Dendritic cell treated with granulocyte-macrophage colony-stimulating factor and Interleukin-4, amounts not matched to agents 40 ng/mL and 50 ng/mL, for 4 days (primary cell): Measurements from ENCODE around the gene CLEC3B.
"Not testable (repeated sequence)": the region's sequence is repeated elsewhere in the genome, so short reads cannot be mapped to it uniquely, and the experiment has no call there.

Source experiments
- H3K27ac Mint-ChIP-seq: one replicate; pipeline ENCODE4 v1.8.0; 2022; ENCODE audit warnings: mild to moderate bottlenecking, mixed read lengths
- H3K27me3 Mint-ChIP-seq: one replicate; pipeline ENCODE4 v1.8.0; 2022; ENCODE audit warnings: mild to moderate bottlenecking, mixed read lengths
- H3K36me3 Mint-ChIP-seq: one replicate; pipeline ENCODE4 v1.8.0; 2022; ENCODE audit warnings: low read depth, mixed read lengths
- H3K4me1 Mint-ChIP-seq: one replicate; pipeline ENCODE4 v1.8.0; 2022; ENCODE audit warnings: low read depth, mixed read lengths
- H3K4me3 Mint-ChIP-seq: one replicate; pipeline ENCODE4 v1.8.0; 2022; ENCODE audit warnings: mild to moderate bottlenecking, moderate library complexity, mixed read lengths
- H3K9me3 Mint-ChIP-seq: one replicate; pipeline ENCODE4 v1.8.0; 2022; ENCODE audit warnings: mixed read lengths
- intact Hi-C: fragments of 100-400 bp; cut with micrococcal nuclease; formaldehyde crosslinking; loops from one replicate; pipeline ENCODE4 v1.15.0; 2022

CLEC3B gene, protein sequence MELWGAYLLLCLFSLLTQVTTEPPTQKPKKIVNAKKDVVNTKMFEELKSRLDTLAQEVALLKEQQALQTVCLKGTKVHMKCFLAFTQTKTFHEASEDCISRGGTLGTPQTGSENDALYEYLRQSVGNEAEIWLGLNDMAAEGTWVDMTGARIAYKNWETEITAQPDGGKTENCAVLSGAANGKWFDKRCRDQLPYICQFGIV

DNA sequence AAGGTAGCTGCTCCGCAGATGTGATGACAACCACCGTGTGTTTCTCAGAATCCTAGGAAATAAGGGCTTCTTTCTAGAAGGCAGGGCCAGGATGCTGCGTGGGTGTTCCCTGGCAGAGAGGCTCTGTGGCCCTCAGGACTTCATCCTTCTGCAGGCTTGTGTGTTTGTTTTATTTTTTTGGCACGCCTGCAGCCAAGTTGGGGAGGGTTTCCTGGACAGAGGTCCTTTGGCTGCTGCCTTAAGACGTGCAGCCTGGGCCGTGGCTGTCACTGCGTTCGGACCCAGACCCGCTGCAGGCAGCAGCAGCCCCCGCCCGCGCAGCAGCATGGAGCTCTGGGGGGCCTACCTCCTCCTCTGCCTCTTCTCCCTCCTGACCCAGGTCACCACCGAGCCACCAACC lies at the start of gene CLEC3B:
Gene CLEC3B, plus strand, starts transcription at position 266 of the 400 bp plus-strand sequence. Its CDS starts 60 bp downstream, at position 326.
- Mint-ChIP-seq H3K4me3 (no peak within 1 kb of the TSS), H3K4me1 (peaks cover 57% of the 10 kb centered on the region), H3K9me3 (no peaks in the 10 kb centered on the region), H3K27ac (peak within 1 kb of the TSS; percentile 86), H3K36me3 (no peaks in the 10 kb centered on the region), H3K27me3 (peaks cover 9% of the 10 kb centered on the region)
- intact Hi-C loops: no loop called here

DNA sequence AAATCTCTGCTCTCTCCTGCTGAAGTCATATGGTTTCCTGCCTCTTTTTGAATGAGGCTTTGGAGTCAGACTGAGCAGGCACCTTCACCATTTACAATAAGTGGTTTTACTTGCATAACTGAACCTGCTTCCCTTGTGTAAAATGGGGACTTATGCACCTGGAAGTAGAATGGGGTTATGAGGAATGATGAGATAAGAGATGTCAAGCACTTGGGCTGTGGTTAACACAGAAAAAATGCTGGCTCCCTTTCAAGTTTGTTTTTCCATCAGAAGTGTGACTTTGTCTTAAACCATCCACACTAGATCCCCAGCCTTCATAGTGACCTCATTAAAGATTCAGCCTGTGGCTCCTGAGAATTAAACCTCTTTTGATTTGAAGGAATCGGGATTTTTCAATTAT lies 44.9 kb upstream of the CLEC3B start:
- Mint-ChIP-seq H3K27me3 (no peaks in the 10 kb centered on the region), H3K4me3 (no peak overlapping the region), H3K4me1 (peaks cover 63% of the 10 kb centered on the region), H3K36me3 (peaks cover 19% of the 10 kb centered on the region), H3K27ac (no peak overlapping the region), H3K9me3 (no peaks in the 10 kb centered on the region)
- intact Hi-C loops: loop anchor here (5.0 kb wide), 1 partner anchor 449 kb away; no protein-coding TSS in a partner anchor

- intact Hi-C loops: loop anchor here (5.0 kb wide), 1 partner anchor 449 kb away; no protein-coding TSS in a partner anchor
- Mint-ChIP-seq H3K4me3 (no peak overlapping the region), H3K27me3 (no peaks in the 10 kb centered on the region), H3K36me3 (peaks cover 14% of the 10 kb centered on the region), H3K27ac (no peak overlapping the region), H3K9me3 (no peaks in the 10 kb centered on the region), H3K4me1 (peaks cover 58% of the 10 kb centered on the region)
Measured at GRCh38 chr3:44981751-44982150, 44.4 kb upstream of the CLEC3B start.

- no peak overlapping the region for H3K27ac Mint-ChIP-seq
- H3K4me1 Mint-ChIP-seq: peaks cover 54% of the 10 kb centered on the region
- no peaks in the 10 kb centered on the region for H3K9me3 Mint-ChIP-seq
- peaks cover 13% of the 10 kb centered on the region for H3K36me3 Mint-ChIP-seq
- no peaks in the 10 kb centered on the region for H3K27me3 Mint-ChIP-seq
- no peak overlapping the region for H3K4me3 Mint-ChIP-seq
- intact Hi-C loops: loop anchor here (5.0 kb wide), 1 partner anchor 451 kb away; no protein-coding TSS in a partner anchor
Measured at GRCh38 chr3:44982817-44983216, 43.3 kb upstream of the CLEC3B start.

DNA sequence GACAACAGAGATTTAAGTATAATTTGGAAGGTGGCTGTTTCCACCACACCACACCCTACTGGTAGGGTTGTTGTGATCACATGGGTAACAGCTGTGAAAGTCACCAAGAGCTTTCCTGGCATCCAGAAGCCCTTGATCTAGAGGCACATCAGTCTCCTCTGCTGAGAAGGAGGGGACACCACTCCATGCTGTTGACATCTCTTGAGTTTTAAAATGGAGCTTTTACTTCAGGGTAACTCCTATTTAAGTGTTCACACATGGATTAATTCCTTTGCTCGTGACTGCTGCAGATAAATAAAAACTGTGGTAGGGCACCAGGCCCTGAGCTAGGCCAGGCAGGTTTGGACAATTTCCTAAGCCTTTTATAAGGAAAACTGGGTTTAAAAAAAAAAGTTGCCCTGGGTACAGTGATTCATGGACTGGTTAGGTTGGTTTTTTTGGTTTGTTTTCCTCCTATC lies 42.6 kb upstream of the CLEC3B start:
- Mint-ChIP-seq H3K4me3 (no peak overlapping the region), H3K9me3 (no peaks in the 10 kb centered on the region), H3K27ac (no peak overlapping the region), H3K27me3 (no peaks in the 10 kb centered on the region), H3K36me3 (peaks cover 13% of the 10 kb centered on the region), H3K4me1 (peaks cover 53% of the 10 kb centered on the region)
- intact Hi-C loops: loop anchor here (5.0 kb wide), 1 partner anchor 451 kb away; no protein-coding TSS in a partner anchor

GRCh38 chr3:44984335-44984734 lies 41.8 kb upstream of the CLEC3B start:
- no peaks in the 10 kb centered on the region for H3K9me3 Mint-ChIP-seq
- no peak overlapping the region for H3K4me3 Mint-ChIP-seq
- H3K4me1 Mint-ChIP-seq: peaks cover 56% of the 10 kb centered on the region
- no peaks in the 10 kb centered on the region for H3K27me3 Mint-ChIP-seq
- intact Hi-C loops: loop anchor here (5.0 kb wide), 1 partner anchor 452 kb away; no protein-coding TSS in a partner anchor
- peaks cover 20% of the 10 kb centered on the region for H3K36me3 Mint-ChIP-seq
- no peak overlapping the region for H3K27ac Mint-ChIP-seq

DNA sequence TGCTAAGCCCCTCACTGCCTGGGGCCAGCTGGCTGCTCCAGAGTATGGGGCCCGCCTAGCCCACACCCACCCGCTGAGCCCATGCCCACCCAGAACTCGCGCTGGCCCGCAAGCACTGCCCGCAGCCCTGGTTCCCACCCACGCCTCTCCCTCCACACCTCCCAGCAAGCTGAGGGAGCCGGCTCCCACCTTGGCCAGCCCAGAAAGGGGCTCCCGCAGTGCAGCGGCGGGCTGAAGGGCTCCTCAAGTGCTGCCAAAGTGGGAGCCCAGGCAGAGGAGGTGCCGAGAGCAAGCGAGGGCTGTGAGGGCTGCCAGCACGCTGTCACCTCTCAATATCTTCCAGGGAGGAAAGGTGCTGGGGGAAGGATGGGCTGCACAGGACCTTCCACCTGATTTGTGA lies 39.8 kb upstream of the CLEC3B start:
- intact Hi-C loops, H3K4me3 Mint-ChIP-seq, H3K9me3 Mint-ChIP-seq, H3K27me3 Mint-ChIP-seq, H3K27ac Mint-ChIP-seq: not testable (repeated sequence)
- Mint-ChIP-seq H3K4me1 (peaks cover 52% of the 10 kb centered on the region), H3K36me3 (peaks cover 31% of the 10 kb centered on the region)

DNA sequence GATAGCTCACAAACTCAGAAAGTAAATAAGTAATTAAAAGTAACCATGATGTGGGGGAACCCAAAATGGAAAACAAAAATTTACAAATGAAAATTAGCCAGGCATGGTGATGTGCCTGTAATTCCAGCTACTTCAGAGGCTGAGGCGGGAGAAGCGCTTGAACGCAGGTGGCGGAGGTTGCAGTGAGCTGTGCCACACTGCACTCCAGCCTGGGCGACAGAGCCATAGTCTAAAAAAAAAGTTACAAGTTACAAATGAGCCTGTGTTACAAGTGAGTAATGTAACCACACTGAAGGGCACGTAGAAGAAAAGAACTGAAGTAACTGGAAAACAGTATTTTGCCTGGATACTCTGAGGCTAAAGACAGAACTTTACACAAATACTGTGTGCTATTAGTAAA lies 38.8 kb upstream of the CLEC3B start:
- intact Hi-C loops: no loop called here
- Mint-ChIP-seq H3K9me3 (no peaks in the 10 kb centered on the region), H3K36me3 (peaks cover 41% of the 10 kb centered on the region), H3K4me3 (no peak overlapping the region), H3K27me3 (no peaks in the 10 kb centered on the region), H3K27ac (no peak overlapping the region), H3K4me1 (peaks cover 44% of the 10 kb centered on the region)

GRCh38 chr3:44988073-44988472 lies 38.0 kb upstream of the CLEC3B start:
- Mint-ChIP-seq H3K36me3 (peaks cover 48% of the 10 kb centered on the region), H3K4me3 (no peak overlapping the region), H3K27me3 (no peaks in the 10 kb centered on the region), H3K27ac (no peak overlapping the region), H3K4me1 (peaks cover 44% of the 10 kb centered on the region), H3K9me3 (no peaks in the 10 kb centered on the region)
- intact Hi-C loops: no loop called here

DNA sequence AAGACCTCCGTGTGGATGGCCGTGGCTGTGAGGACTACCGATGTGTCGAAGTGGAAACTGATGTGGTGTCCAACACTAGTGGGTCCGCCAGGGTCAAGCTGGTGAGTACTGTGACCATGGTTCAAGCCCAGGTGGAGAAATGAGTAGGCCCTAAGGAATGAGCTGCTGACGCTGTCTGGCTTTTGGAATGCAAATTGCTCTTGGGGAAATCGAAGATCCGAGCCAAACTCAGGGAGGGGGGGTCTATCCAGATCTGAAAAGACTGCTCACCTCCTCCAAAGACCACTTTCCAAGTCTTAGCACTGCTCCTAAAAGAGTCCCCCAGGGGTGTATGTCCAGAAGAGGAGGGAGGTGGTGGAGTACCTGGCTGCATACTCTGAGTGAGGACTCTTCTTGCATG lies 37.0 kb upstream of the CLEC3B start:
- Mint-ChIP-seq H3K9me3 (no peaks in the 10 kb centered on the region), H3K27me3 (no peaks in the 10 kb centered on the region), H3K4me3 (no peak overlapping the region), H3K36me3 (peaks cover 59% of the 10 kb centered on the region), H3K27ac (peak overlapping the region; percentile 49), H3K4me1 (peaks cover 43% of the 10 kb centered on the region)
- intact Hi-C loops: no loop called here

DNA sequence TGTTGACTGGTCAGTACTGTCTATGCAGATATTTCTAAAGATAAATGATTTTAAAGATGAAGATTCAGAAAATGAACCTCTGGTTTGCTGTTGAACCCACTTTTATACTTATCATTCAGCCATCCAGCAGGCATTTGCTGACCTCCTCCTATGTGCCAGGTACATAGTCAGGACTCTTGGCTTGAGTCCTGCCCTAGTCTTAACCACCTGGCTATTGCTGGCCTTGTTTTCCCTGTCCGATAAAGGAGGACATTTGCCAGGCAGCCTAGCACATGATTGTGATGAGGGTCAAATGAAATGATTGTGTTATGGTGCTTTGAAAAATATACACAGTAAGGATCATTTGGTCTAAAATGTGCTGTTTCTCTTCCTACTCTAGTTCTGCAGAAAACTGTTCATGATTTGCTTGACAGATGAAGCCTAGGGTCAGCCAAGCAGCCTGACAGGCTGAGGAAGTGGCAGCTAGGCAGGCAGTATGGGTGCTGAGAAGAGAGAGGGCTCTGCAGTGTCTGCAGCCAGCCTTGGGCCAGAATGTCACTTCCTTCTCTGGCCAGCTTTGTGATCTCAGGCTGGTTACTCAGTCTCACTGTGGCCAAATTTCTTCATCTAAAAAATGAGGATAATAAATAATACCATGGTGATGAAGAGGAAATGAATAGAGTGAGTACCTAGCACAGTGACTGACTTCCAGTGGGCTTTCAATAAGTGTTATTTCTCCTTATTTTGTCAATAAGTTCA lies 36.3 kb upstream of the CLEC3B start:
- Mint-ChIP-seq H3K4me1 (peaks cover 42% of the 10 kb centered on the region), H3K36me3 (peaks cover 66% of the 10 kb centered on the region), H3K9me3 (no peaks in the 10 kb centered on the region), H3K4me3 (no peak overlapping the region), H3K27ac (peak overlapping the region; percentile 49), H3K27me3 (no peaks in the 10 kb centered on the region)
- intact Hi-C loops: no loop called here

GRCh38 chr3:44991326-44991725 lies 34.8 kb upstream of the CLEC3B start:
- peaks cover 36% of the 10 kb centered on the region for H3K4me1 Mint-ChIP-seq
- no peak overlapping the region for H3K4me3 Mint-ChIP-seq
- H3K9me3 Mint-ChIP-seq: no peaks in the 10 kb centered on the region
- no peaks in the 10 kb centered on the region for H3K27me3 Mint-ChIP-seq
- H3K27ac Mint-ChIP-seq: no peak overlapping the region
- intact Hi-C loops: no loop called here
- H3K36me3 Mint-ChIP-seq: peaks cover 68% of the 10 kb centered on the region

GRCh38 chr3:44992555-44993470 lies 33.3 kb upstream of the CLEC3B start:
- no peak overlapping the region for H3K27ac Mint-ChIP-seq
- no peaks in the 10 kb centered on the region for H3K9me3 Mint-ChIP-seq

More at GRCh38 chr3:44992555-44993470, 33.3 kb upstream of the CLEC3B start:
- intact Hi-C loops: no loop called here
- peaks cover 32% of the 10 kb centered on the region for H3K4me1 Mint-ChIP-seq
- no peak overlapping the region for H3K4me3 Mint-ChIP-seq
- no peaks in the 10 kb centered on the region for H3K27me3 Mint-ChIP-seq
- peaks cover 82% of the 10 kb centered on the region for H3K36me3 Mint-ChIP-seq
